Neural cell (in vitro differentiated cells): ENCODE data around the gene TMED6.

Source experiments
- POLR2AphosphoS5 ChIP-seq: IDR thresholded peaks from 2 replicates; pipeline ENCODE4 v1.6.1; 2012
- SMC3 ChIP-seq: fragments of 450-650 bp; conservative IDR thresholded peaks from 2 replicates; pipeline ENCODE4 v1.6.1; 2014; ENCODE audit warnings: antibody characterized with exemption, mild to moderate bottlenecking, moderate library complexity; ENCODE audit not compliant: poor library complexity
- TAF1 ChIP-seq: IDR thresholded peaks from 2 replicates; pipeline ENCODE4 v1.6.1; 2012; ENCODE audit warnings: low read depth
- TF ChIP-seq, protein P1 (sequence below): fragments of 450-650 bp; IDR thresholded peaks from 2 replicates; pipeline ENCODE4 v1.5.1; 2014; ENCODE audit warnings: antibody characterized with exemption, mild to moderate bottlenecking, moderate library complexity; ENCODE audit not compliant: poor library complexity, severe bottlenecking
- TF ChIP-seq, protein P2 (sequence below): IDR thresholded peaks from 2 replicates; pipeline ENCODE4 v1.6.1; 2012; ENCODE audit warnings: borderline replicate concordance

DNA sequence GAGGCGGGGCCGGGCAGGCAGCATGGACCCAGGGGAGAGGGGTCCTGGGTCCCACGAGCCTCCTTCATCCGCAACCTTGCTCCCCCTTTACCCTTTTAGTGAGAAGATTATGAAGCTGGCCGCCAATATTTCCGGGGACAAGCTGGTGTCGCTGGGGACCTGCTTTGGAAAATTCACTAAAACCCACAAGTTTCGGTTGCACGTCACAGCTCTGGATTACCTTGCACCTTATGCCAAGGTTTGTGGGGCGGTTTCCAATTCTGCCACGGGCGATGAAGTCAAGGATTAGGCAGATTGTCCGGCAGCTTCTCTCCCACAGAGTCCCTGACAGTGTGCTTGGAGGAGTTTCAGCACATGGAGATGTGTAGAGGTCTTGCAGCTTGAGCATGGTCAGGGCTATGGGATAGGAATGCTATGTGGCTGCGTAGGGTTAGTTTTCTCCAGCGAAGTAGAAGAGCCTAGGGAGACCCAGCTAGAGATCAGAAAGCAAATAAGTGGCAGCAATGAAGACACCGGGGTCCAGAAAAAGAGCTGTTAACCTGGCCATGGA is 11.4 kb downstream of the TMED6 start:
- TF ChIP-seq POLR2AphosphoS5 (no peak), TAF1 (no peak), SMC3 (no peak)
- TF ChIP-seq, protein P1, sequence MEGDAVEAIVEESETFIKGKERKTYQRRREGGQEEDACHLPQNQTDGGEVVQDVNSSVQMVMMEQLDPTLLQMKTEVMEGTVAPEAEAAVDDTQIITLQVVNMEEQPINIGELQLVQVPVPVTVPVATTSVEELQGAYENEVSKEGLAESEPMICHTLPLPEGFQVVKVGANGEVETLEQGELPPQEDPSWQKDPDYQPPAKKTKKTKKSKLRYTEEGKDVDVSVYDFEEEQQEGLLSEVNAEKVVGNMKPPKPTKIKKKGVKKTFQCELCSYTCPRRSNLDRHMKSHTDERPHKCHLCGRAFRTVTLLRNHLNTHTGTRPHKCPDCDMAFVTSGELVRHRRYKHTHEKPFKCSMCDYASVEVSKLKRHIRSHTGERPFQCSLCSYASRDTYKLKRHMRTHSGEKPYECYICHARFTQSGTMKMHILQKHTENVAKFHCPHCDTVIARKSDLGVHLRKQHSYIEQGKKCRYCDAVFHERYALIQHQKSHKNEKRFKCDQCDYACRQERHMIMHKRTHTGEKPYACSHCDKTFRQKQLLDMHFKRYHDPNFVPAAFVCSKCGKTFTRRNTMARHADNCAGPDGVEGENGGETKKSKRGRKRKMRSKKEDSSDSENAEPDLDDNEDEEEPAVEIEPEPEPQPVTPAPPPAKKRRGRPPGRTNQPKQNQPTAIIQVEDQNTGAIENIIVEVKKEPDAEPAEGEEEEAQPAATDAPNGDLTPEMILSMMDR = no peak
- TF ChIP-seq, protein P2, sequence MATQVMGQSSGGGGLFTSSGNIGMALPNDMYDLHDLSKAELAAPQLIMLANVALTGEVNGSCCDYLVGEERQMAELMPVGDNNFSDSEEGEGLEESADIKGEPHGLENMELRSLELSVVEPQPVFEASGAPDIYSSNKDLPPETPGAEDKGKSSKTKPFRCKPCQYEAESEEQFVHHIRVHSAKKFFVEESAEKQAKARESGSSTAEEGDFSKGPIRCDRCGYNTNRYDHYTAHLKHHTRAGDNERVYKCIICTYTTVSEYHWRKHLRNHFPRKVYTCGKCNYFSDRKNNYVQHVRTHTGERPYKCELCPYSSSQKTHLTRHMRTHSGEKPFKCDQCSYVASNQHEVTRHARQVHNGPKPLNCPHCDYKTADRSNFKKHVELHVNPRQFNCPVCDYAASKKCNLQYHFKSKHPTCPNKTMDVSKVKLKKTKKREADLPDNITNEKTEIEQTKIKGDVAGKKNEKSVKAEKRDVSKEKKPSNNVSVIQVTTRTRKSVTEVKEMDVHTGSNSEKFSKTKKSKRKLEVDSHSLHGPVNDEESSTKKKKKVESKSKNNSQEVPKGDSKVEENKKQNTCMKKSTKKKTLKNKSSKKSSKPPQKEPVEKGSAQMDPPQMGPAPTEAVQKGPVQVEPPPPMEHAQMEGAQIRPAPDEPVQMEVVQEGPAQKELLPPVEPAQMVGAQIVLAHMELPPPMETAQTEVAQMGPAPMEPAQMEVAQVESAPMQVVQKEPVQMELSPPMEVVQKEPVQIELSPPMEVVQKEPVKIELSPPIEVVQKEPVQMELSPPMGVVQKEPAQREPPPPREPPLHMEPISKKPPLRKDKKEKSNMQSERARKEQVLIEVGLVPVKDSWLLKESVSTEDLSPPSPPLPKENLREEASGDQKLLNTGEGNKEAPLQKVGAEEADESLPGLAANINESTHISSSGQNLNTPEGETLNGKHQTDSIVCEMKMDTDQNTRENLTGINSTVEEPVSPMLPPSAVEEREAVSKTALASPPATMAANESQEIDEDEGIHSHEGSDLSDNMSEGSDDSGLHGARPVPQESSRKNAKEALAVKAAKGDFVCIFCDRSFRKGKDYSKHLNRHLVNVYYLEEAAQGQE = no peak
